Osteoblast (primary cell): ENCODE data around the gene CDK10. TPM values are rescaled to one million over a fixed set of nuclear protein-coding genes. Genes with fewer than 3 reads are reported as not detected.

Experiments
- DNase-seq: peaks from one replicate; pipeline ENCODE4 v3.0.0; 2011; ENCODE audit warnings: low spot score, mixed read lengths; ENCODE audit not compliant: insufficient read length; ENCODE audit errors: missing footprints
- H2AFZ ChIP-seq: 2 replicates; pipeline ENCODE4 v1.6.0; 2011; ENCODE audit warnings: mild to moderate bottlenecking, low read length
- H3K27ac ChIP-seq: 2 replicates; pipeline ENCODE4 v1.5.1; 2011; ENCODE audit warnings: mild to moderate bottlenecking, low read depth, low read length, moderate library complexity
- H3K27me3 ChIP-seq: 2 replicates; pipeline ENCODE4 v1.6.0; 2012; ENCODE audit warnings: mild to moderate bottlenecking, control low read depth, inconsistent platforms, low read length, moderate library complexity; ENCODE audit not compliant: insufficient read depth
- H3K36me3 ChIP-seq: 2 replicates; pipeline ENCODE4 v1.5.1; 2011; ENCODE audit warnings: mild to moderate bottlenecking, low read length, control low read depth, moderate library complexity; ENCODE audit not compliant: insufficient read depth
- H3K4me1 ChIP-seq: 2 replicates; pipeline ENCODE4 v1.5.1; 2011; ENCODE audit warnings: mild to moderate bottlenecking, low read length, control low read depth, moderate library complexity; ENCODE audit not compliant: insufficient read depth
- H3K4me2 ChIP-seq: 2 replicates; pipeline ENCODE4 v1.6.0; 2011; ENCODE audit warnings: mild to moderate bottlenecking, low read length; ENCODE audit not compliant: insufficient read depth
- H3K4me3 ChIP-seq: fragments of 200-600 bp; sonication (generic); 3 replicates; pipeline ENCODE4 v1.5.1; 2012; ENCODE audit warnings: mild to moderate bottlenecking, low read length, inconsistent platforms; ENCODE audit not compliant: insufficient read depth
- H3K79me2 ChIP-seq: 2 replicates; pipeline ENCODE4 v1.6.0; 2012; ENCODE audit warnings: mild to moderate bottlenecking, low read length, control low read depth, inconsistent platforms; ENCODE audit not compliant: insufficient read depth
- H3K9me3 ChIP-seq: 2 replicates; pipeline ENCODE4 v1.5.1; 2011; ENCODE audit warnings: low read depth, low read length, control low read depth
- H4K20me1 ChIP-seq: 2 replicates; pipeline ENCODE4 v1.6.0; 2012; ENCODE audit warnings: mild to moderate bottlenecking, low read length, control low read depth; ENCODE audit not compliant: insufficient read depth
- CTCF ChIP-seq: IDR thresholded peaks from 2 replicates; pipeline ENCODE4 v1.5.1; 2011; ENCODE audit warnings: mild to moderate bottlenecking, low read depth, low read length, moderate library complexity; ENCODE audit errors: extremely low read depth
- total RNA-seq: library from RNA; depleted of rRNA; stranded (reverse); fragments of >200 nt; gene quantifications from 2 replicates; pipeline ENCODE4 v1.2.3, GENCODE V29; 2012

The CDK10 gene
- total RNA-seq, 1 donor, result 37.6 TPM

DNA sequence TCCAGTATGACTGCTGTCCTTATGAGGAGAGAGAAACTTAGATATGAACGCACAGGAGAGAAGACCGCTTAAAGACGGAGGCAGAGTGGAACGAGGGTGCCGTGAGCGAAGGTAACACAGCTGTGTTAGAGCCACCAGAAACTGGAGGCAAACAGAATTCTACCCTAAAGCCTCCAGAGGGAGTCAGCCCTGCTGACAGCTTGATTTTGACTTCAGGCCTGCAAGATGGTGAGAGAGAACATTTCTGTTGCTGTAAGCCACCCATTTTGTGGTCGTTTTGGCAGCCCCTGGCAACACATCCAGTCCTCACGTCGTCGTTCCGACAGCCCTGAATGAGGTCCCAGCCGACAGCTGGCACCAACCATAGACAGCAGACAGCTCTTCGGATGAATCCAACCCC lies 17.8 kb downstream of the CDK10 start:
- H3K4me3 ChIP-seq, result no peak overlapping the region
- no peaks in the 10 kb centered on the region for H3K36me3 ChIP-seq
- peaks cover 16% of the 10 kb centered on the region for H4K20me1 ChIP-seq
- H2AFZ ChIP-seq, result no peak overlapping the region
- H3K4me2 ChIP-seq, result no peak overlapping the region
- peak; percentile 61 for DNase-seq
- peaks cover 4% of the 10 kb centered on the region for H3K27me3 ChIP-seq
- peaks cover 15% of the 10 kb centered on the region for H3K4me1 ChIP-seq
- no peaks in the 10 kb centered on the region for H3K9me3 ChIP-seq
- H3K79me2 ChIP-seq, result peaks cover 3% of the 10 kb centered on the region
- no peak overlapping the region for H3K27ac ChIP-seq
- no peak for TF ChIP-seq CTCF

GRCh38 chr16:89705006-89705405 lies 18.5 kb downstream of the CDK10 start:
- no peak for TF ChIP-seq CTCF
- no peaks in the 10 kb centered on the region for H3K36me3 ChIP-seq
- peaks cover 10% of the 10 kb centered on the region for H4K20me1 ChIP-seq
- no peak overlapping the region for H3K4me2 ChIP-seq
- no peak overlapping the region for H3K4me3 ChIP-seq
- peak; percentile 78 for DNase-seq
- no peaks in the 10 kb centered on the region for H3K9me3 ChIP-seq
- H3K27me3 ChIP-seq, result peaks cover 4% of the 10 kb centered on the region
- H3K79me2 ChIP-seq, result peaks cover 3% of the 10 kb centered on the region
- H2AFZ ChIP-seq, result no peak overlapping the region
- H3K27ac ChIP-seq, result no peak overlapping the region
- peaks cover 15% of the 10 kb centered on the region for H3K4me1 ChIP-seq

DNA sequence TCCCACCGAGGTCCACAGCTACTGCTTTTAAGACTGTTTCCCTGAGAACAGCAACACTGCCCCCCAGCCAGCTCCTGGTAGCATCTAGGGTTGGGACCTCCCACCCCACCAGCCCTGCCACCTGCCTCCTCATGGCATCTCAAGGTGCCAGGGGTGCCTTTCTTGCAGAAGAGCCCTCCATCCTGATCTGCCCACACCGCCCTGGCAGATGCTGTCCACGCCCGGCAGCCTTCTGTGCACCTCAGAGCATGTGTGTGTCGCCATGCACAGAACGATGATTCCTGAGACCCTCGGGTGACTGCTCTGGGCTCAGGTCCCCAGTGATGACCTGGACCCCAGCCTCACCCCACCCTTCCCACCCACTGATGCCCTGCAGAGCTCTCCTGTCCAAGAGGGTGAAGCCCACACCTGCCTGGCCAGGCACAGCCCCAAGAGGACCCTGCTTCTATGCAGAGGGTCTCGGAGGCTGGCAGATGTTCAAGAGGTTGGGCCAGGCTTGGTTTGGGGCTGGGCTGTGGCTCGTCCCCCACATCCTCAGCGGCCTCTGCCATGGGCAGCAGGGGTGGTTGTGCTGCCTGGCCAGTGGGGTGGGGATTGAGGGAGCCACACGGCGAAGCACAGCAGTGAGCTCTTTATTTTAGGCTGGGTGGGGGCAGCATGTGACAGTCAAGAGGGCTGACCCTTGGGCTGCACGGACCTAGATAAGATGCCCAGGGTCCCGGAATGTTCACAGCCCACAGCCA lies 20.2 kb downstream of the CDK10 start:
- no peak overlapping the region for H2AFZ ChIP-seq

More for the DNA sequence above, 20.2 kb downstream of the CDK10 start:
- no peak for TF ChIP-seq CTCF
- no peaks in the 10 kb centered on the region for H3K79me2 ChIP-seq
- H3K27me3 ChIP-seq, result peaks cover 4% of the 10 kb centered on the region
- peak overlapping the region; percentile 80 for H3K4me2 ChIP-seq
- no peaks in the 10 kb centered on the region for H3K36me3 ChIP-seq
- no peaks in the 10 kb centered on the region for H3K9me3 ChIP-seq
- H3K4me3 ChIP-seq, result peak overlapping the region; percentile 61
- no peaks in the 10 kb centered on the region for H4K20me1 ChIP-seq
- no peak overlapping the region for H3K27ac ChIP-seq
- peaks cover 5% of the 10 kb centered on the region for H3K4me1 ChIP-seq
- peak; percentile 87 for DNase-seq
